ENCODE results near the gene CDK5R2. TPM values are rescaled to one million over a fixed set of nuclear protein-coding genes. Genes with fewer than 3 reads are reported as not detected.
A peak's percentile ranks its signal among the peaks of the same experiment; 100 is the strongest.
"Not testable (repeated sequence)": the region's sequence is repeated elsewhere in the genome, so short reads cannot be mapped to it uniquely, and the experiment has no call there.

CDK5R2 gene
- polyA plus RNA-seq, result not detected

- peaks cover 0 to 3% (median 0%) of the 10 kb centered on the region in 3 donors for H3K36me3 Mint-ChIP-seq
- peak; percentile 23 to 56 (median 35) for DNase-seq
- H3K4me1 Mint-ChIP-seq, result peaks cover 5 to 19% of the 10 kb centered on the region in 2 donors
- H3K4me3 Mint-ChIP-seq, result peak within 1 kb of the TSS; percentile 30 to 82 (median 69)
- peaks cover 22 to 33% (median 28%) of the 10 kb centered on the region in 3 donors for H3K27me3 Mint-ChIP-seq (ENCODE audit: low read depth in 3 of 3)
- no peak within 1 kb of the TSS for H3K27ac Mint-ChIP-seq
- H3K9me3 Mint-ChIP-seq, result peaks cover 0 to 9% (median 2%) of the 10 kb centered on the region in 6 donors
Observed at GRCh38 chr2:218959141-218959731, at the start of gene CDK5R2. Gene CDK5R2 (plus strand): TSS chr2:218959666. CDS start chr2:218959821, 155 bp downstream.

GRCh38 chr2:218910741-218911140, 48.7 kb upstream of the CDK5R2 start:
- Mint-ChIP-seq H3K4me3 (no peak overlapping the region), H3K27me3 (ENCODE audit: low read depth in 3 of 3) (peaks cover 7 to 13% (median 9%) of the 10 kb centered on the region in 3 donors), H3K36me3 (no peaks in the 10 kb centered on the region), H3K27ac (no peak overlapping the region), H3K4me1 (peaks cover 12 to 13% of the 10 kb centered on the region in 2 donors), H3K9me3 (peaks cover 0 to 2% (median 0%) of the 10 kb centered on the region in 6 donors)
- no peak for DNase-seq

GRCh38 chr2:218920504-218920903, 39.0 kb upstream of the CDK5R2 start:
- peaks cover 8 to 11% (median 9%) of the 10 kb centered on the region in 3 donors for H3K27me3 Mint-ChIP-seq (ENCODE audit: low read depth in 3 of 3)
- H3K9me3 Mint-ChIP-seq, result peaks cover 0 to 5% (median 0%) of the 10 kb centered on the region in 6 donors
- no peak overlapping the region for H3K27ac Mint-ChIP-seq
- H3K4me3 Mint-ChIP-seq, result no peak overlapping the region
- DNase-seq, result no peak
- H3K4me1 Mint-ChIP-seq, result no peaks in the 10 kb centered on the region
- peaks cover 0 to 3% (median 0%) of the 10 kb centered on the region in 3 donors for H3K36me3 Mint-ChIP-seq

GRCh38 chr2:218924757-218925156, 34.7 kb upstream of the CDK5R2 start:
- Mint-ChIP-seq H3K27me3 (ENCODE audit: low read depth in 3 of 3) (peaks cover 9 to 12% (median 11%) of the 10 kb centered on the region in 3 donors), H3K36me3 (peaks cover 0 to 3% (median 0%) of the 10 kb centered on the region in 3 donors)

DNA sequence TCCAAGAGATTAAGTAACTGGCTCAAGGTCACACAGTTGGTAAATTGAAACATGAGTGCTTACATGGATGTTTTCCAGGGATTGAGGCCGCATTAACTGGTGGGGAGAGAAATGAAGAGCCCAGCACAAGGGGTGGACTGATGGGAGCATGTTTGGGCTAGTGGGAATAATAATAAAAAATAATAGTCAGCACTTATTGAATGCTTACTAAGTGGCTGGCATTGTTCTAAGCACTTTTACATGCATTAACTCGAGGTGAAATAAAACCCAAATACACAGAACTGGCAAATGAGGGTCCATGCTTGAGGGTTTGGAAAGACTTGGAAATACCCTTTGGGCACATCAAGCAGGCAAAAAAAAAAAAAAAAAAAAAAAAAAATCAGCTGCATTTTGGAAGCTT, 34.0 kb upstream of the CDK5R2 start:
- Mint-ChIP-seq H3K36me3 (peaks cover 0 to 3% (median 0%) of the 10 kb centered on the region in 3 donors), H3K4me1 (no peaks in the 10 kb centered on the region), H3K27me3 (ENCODE audit: low read depth in 3 of 3) (peaks cover 11 to 13% (median 12%) of the 10 kb centered on the region in 3 donors), H3K27ac (no peak overlapping the region), H3K4me3 (no peak overlapping the region), H3K9me3 (peaks cover 0 to 7% (median 0%) of the 10 kb centered on the region in 6 donors)
- no peak for DNase-seq

More at GRCh38 chr2:218924757-218925156, 34.7 kb upstream of the CDK5R2 start:
- DNase-seq, result no peak
- Mint-ChIP-seq H3K4me1 (no peaks in the 10 kb centered on the region), H3K27ac (no peak overlapping the region), H3K4me3 (no peak overlapping the region), H3K9me3 (peaks cover 0 to 5% (median 0%) of the 10 kb centered on the region in 6 donors)

DNA sequence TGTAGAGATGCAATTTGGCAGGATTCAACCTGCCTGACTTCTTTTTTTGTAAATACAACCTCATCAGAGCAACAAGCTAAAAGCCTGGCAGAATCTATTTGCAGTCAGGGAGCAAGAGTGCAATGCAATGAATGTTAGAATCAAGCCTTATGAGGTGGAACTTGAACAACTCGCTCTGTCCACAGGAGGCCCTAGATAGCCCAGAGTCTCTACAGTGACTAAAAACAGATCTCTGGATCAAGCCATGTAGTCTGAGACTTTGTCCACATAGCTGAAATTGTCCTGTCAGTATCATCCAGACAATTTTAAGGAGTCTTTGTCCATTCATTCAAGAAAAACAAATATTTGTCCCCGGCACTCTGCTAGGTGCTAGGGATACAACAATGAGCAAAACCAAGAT, 32.0 kb upstream of the CDK5R2 start:
- H3K4me3 Mint-ChIP-seq, result no peak overlapping the region
- peaks cover 0 to 3% (median 0%) of the 10 kb centered on the region in 3 donors for H3K36me3 Mint-ChIP-seq
- peaks cover 0 to 3% (median 0%) of the 10 kb centered on the region in 6 donors for H3K9me3 Mint-ChIP-seq
- H3K27me3 Mint-ChIP-seq (ENCODE audit: low read depth in 3 of 3), result peaks cover 8 to 12% (median 11%) of the 10 kb centered on the region in 3 donors
- no peak for DNase-seq
- no peaks in the 10 kb centered on the region for H3K4me1 Mint-ChIP-seq
- no peak overlapping the region for H3K27ac Mint-ChIP-seq

- Mint-ChIP-seq H3K9me3 (peaks cover 0 to 3% (median 0%) of the 10 kb centered on the region in 6 donors), H3K27me3 (ENCODE audit: low read depth in 3 of 3) (peaks cover 8 to 12% (median 12%) of the 10 kb centered on the region in 3 donors), H3K27ac (no peak overlapping the region), H3K4me3 (no peak overlapping the region), H3K36me3 (peaks cover 0 to 3% (median 0%) of the 10 kb centered on the region in 3 donors), H3K4me1 (no peaks in the 10 kb centered on the region)
- no peak for DNase-seq
Observed at GRCh38 chr2:218927876-218928275, 31.6 kb upstream of the CDK5R2 start.

DNA sequence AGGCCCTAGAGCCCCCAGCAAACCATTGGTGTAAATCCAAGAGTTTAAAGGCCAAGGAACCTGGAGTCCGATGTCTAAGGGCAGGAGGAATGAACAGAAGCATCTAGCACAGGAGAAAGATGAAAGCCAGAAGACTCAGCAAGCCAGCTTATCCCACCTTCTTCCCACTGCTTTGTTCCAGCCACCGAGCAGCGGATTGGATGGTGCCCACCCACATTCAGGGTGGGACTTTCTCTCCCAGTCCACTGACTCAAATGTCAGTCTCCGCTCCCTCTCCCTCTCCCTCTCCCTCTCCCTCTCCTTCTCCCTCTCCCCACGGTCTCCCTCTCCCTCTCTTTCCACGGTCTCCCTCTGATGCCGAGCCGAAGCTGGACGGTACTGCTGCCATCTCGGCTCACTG, 29.0 kb upstream of the CDK5R2 start:
- H3K27me3 Mint-ChIP-seq (ENCODE audit: low read depth in 3 of 3), result peaks cover 4 to 19% (median 9%) of the 10 kb centered on the region in 3 donors
- not testable (repeated sequence) for H3K9me3 Mint-ChIP-seq, H3K4me1 Mint-ChIP-seq, H3K27ac Mint-ChIP-seq, H3K4me3 Mint-ChIP-seq, DNase-seq, H3K36me3 Mint-ChIP-seq

- not testable (repeated sequence) for H3K9me3 Mint-ChIP-seq, DNase-seq, H3K4me1 Mint-ChIP-seq, H3K36me3 Mint-ChIP-seq, H3K4me3 Mint-ChIP-seq, H3K27ac Mint-ChIP-seq
- peaks cover 5 to 20% (median 10%) of the 10 kb centered on the region in 3 donors for H3K27me3 Mint-ChIP-seq (ENCODE audit: low read depth in 3 of 3)
Observed at GRCh38 chr2:218931751-218932150, 27.7 kb upstream of the CDK5R2 start.

GRCh38 chr2:218944759-218945404, 14.6 kb upstream of the CDK5R2 start:
- peaks cover 8 to 42% (median 16%) of the 10 kb centered on the region in 3 donors for H3K27me3 Mint-ChIP-seq (ENCODE audit: low read depth in 3 of 3)
- peaks cover 0 to 2% (median 0%) of the 10 kb centered on the region in 6 donors for H3K9me3 Mint-ChIP-seq
- H3K36me3 Mint-ChIP-seq, result peaks cover 0 to 3% (median 0%) of the 10 kb centered on the region in 3 donors
- no peak overlapping the region for H3K4me3 Mint-ChIP-seq
- DNase-seq, result no peak
- H3K4me1 Mint-ChIP-seq, result no peaks in the 10 kb centered on the region
- H3K27ac Mint-ChIP-seq, result no peak overlapping the region

DNA sequence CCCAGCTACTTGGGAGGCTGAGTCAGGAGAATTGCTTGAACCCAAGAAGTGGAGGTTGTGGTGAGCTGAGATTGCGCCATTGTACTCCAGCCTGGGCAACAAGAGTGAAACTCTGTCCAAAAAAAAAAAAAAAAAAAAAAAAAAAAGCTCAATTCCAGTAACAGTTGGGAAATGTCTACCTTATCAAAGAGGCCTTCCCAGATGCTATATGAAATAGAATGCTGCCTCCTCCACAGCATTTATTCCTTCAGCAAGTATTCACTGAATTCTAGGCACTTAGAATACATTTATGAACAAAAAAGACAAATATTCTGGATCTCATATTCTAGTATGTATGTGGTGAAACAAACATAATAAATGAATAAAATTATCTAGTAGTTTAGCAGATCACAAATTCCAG, 12.8 kb upstream of the CDK5R2 start:
- Mint-ChIP-seq H3K27ac (no peak overlapping the region), H3K27me3 (ENCODE audit: low read depth in 3 of 3) (peaks cover 3 to 34% (median 13%) of the 10 kb centered on the region in 3 donors), H3K4me1 (no peaks in the 10 kb centered on the region), H3K4me3 (no peak overlapping the region), H3K9me3 (peaks cover 0 to 2% (median 0%) of the 10 kb centered on the region in 6 donors), H3K36me3 (peaks cover 0 to 3% (median 0%) of the 10 kb centered on the region in 3 donors)
- DNase-seq, result no peak

DNA sequence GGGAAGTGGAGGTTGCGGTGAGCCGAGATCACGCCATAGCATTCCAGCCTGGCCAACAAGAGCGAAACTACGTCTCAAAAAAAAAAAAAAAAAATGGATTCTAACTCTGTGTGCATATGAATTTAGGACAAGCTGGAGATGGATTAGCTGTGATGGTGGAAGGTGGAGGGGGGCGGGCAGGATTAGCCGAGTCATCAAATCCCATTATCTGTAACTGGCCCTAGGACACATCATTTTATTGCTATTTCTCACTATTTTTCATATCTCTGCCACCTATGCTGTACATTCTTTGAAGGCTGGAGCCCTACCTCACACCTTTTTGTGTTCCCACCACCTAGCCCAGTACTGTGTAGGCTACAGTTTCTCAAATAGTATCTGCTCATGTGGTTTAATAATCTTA, 7.3 kb upstream of the CDK5R2 start:
- Mint-ChIP-seq H3K27ac (no peak overlapping the region), H3K27me3 (ENCODE audit: low read depth in 3 of 3) (peaks cover 6 to 10% (median 6%) of the 10 kb centered on the region in 3 donors), H3K9me3 (no peaks in the 10 kb centered on the region), H3K36me3 (no peaks in the 10 kb centered on the region), H3K4me3 (no peak overlapping the region), H3K4me1 (no peaks in the 10 kb centered on the region)
- DNase-seq, result no peak

- H3K36me3 Mint-ChIP-seq, result peaks cover 0 to 3% (median 0%) of the 10 kb centered on the region in 3 donors
- H3K4me3 Mint-ChIP-seq, result no peak overlapping the region
- no peaks in the 10 kb centered on the region for H3K4me1 Mint-ChIP-seq
- H3K27me3 Mint-ChIP-seq (ENCODE audit: low read depth in 3 of 3), result peaks cover 4 to 20% (median 7%) of the 10 kb centered on the region in 3 donors
- no peak overlapping the region for H3K27ac Mint-ChIP-seq
- H3K9me3 Mint-ChIP-seq, result peaks cover 0 to under 1% (median 0%) of the 10 kb centered on the region in 6 donors
- DNase-seq, result no peak
Observed at GRCh38 chr2:218953366-218953954, 6.0 kb upstream of the CDK5R2 start.
